Smooth muscle cell (in vitro differentiated cells): ENCODE data around the gene CMTM6. TPM values are rescaled to one million over a fixed set of nuclear protein-coding genes. Genes with fewer than 3 reads are reported as not detected.
A peak's percentile ranks its signal among the peaks of the same experiment; 100 is the strongest.
"Not testable (repeated sequence)": the region's sequence is repeated elsewhere in the genome, so short reads cannot be mapped to it uniquely, and the experiment has no call there.

Experiments used
- DNase-seq: peaks from one replicate; lab custom pipeline; 2025; ENCODE audit not compliant: unreplicated experiment; lab: John Stamatoyannopoulos, UW
- H2AFZ ChIP-seq: fragments of 200-600 bp; sonication (generic); 2 replicates; pipeline ENCODE4 v1.6.0; 2016; ENCODE audit warnings: antibody characterized with exemption, low read depth, mild to moderate bottlenecking
- H3F3A ChIP-seq: fragments of 200-600 bp; sonication (generic); 2 replicates; pipeline ENCODE4 v1.6.0; 2017; ENCODE audit warnings: antibody characterized with exemption, low read depth
- H3K27ac ChIP-seq: fragments of 200-600 bp; sonication (generic); 2 replicates; pipeline ENCODE4 v1.5.1; 2016; ENCODE audit warnings: low read depth, mild to moderate bottlenecking
- H3K27me3 ChIP-seq: fragments of 200-600 bp; sonication (generic); 2 replicates; pipeline ENCODE4 v1.6.1; 2016; ENCODE audit warnings: low read depth, mild to moderate bottlenecking
- H3K36me3 ChIP-seq: fragments of 200-600 bp; sonication (generic); 2 replicates; pipeline ENCODE4 v1.5.1; 2016; ENCODE audit warnings: low read depth
- H3K4me1 ChIP-seq: fragments of 200-600 bp; sonication (generic); 2 replicates; pipeline ENCODE4 v1.5.1; 2016; ENCODE audit warnings: low read depth
- H3K4me2 ChIP-seq: fragments of 200-600 bp; sonication (generic); 2 replicates; pipeline ENCODE4 v1.6.0; 2016; ENCODE audit warnings: mild to moderate bottlenecking
- H3K4me3 ChIP-seq: fragments of 200-600 bp; sonication (generic); 2 replicates; pipeline ENCODE4 v1.5.1; 2016; ENCODE audit warnings: mild to moderate bottlenecking
- H3K79me2 ChIP-seq: fragments of 200-600 bp; sonication (generic); 2 replicates; pipeline ENCODE4 v1.6.0; 2016; ENCODE audit warnings: low read depth, mild to moderate bottlenecking
- H3K9ac ChIP-seq: fragments of 200-600 bp; sonication (generic); 2 replicates; pipeline ENCODE4 v1.6.0; 2016; ENCODE audit warnings: low read depth
- H3K9me3 ChIP-seq: fragments of 200-600 bp; sonication (generic); replicated peaks from 2 replicates; pipeline ENCODE4 v1.5.1; 2016; ENCODE audit warnings: low read depth
- H4K20me1 ChIP-seq: fragments of 200-600 bp; sonication (generic); 2 replicates; pipeline ENCODE4 v1.6.0; 2016; ENCODE audit warnings: low read depth
- CTCF ChIP-seq: fragments of 200-600 bp; sonication (generic); IDR thresholded peaks from 2 replicates; pipeline ENCODE4 v1.5.1; 2017; ENCODE audit warnings: borderline replicate concordance, mild to moderate bottlenecking, antibody characterized with exemption; ENCODE audit not compliant: insufficient read depth, poor library complexity, severe bottlenecking
- WGBS: methylation state at CpG from one replicate; pipeline ENCODE4 v1.1.7; 2016; ENCODE audit warnings: low lambda C conversion rate; 5-methylcytosine and 5-hydroxymethylcytosine counted together
- polyA plus RNA-seq: library from polyadenylated mRNA; unstranded; fragments of >200 nt; fragmentation: Nextera tagmentation; extraction: Ambion mirVana; gene quantifications from 2 replicates; pipeline ENCODE4 v1.2.1, GENCODE V29; 2016
- total RNA-seq: library from RNA; depleted of rRNA; stranded (reverse); fragments of >200 nt; gene quantifications from 2 replicates; pipeline ENCODE4 v1.2.3, GENCODE V29; 2014

Gene CMTM6
- total and polyA plus RNA-seq, 2 experiments from 2014 or later, result 110 to 148 TPM

- no peak overlapping the region for H3K27ac ChIP-seq
- WGBS, result 97% methylated on average over 3 of the region's 3 CpGs
These were observed 31.4 kb downstream of the CMTM6 start for GRCh38 chr3:32471246-32471645.

DNA sequence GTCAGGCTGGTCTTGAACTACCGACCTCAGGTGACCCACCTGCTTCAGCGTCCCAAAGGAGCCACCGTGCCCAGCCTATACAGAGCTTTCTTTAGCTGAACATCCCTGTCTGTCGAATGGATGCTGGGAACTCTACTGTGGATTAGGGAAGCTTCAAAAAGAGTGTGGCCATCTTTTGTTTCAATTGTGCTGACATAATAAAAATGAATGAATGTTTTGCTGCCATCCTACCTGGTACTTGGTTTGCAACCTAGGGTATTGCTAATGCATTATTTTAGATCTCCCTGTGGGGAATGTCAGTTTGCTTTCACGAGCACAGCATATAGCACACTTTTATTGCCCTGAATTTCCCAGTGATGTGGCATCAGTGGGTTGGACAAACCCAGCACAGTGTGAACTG, 32.3 kb downstream of the CMTM6 start:
- Histone ChIP-seq H3K4me1 (no peaks in the 10 kb centered on the region), H3K79me2 (no peaks in the 10 kb centered on the region), H3K9ac (no peak overlapping the region), H3F3A (no peaks in the 10 kb centered on the region), H3K27me3 (no peaks in the 10 kb centered on the region), H3K27ac (no peak overlapping the region), H3K4me2 (no peak overlapping the region), H3K36me3 (no peaks in the 10 kb centered on the region), H3K4me3 (no peak overlapping the region), H2AFZ (no peak overlapping the region), H3K9me3 (no peaks in the 10 kb centered on the region), H4K20me1 (peaks cover 73% of the 10 kb centered on the region)
- WGBS, result 97% methylated on average over 5 of the region's 5 CpGs
- no peak for TF ChIP-seq CTCF
- no peak for DNase-seq

More at GRCh38 chr3:32471246-32471645, 31.4 kb downstream of the CMTM6 start:
- no peaks in the 10 kb centered on the region for H3K4me1 ChIP-seq
- no peak overlapping the region for H3K4me2 ChIP-seq
- H3K4me3 ChIP-seq, result no peak overlapping the region
- no peak for DNase-seq
- H2AFZ ChIP-seq, result no peak overlapping the region
- no peaks in the 10 kb centered on the region for H3K27me3 ChIP-seq
- TF ChIP-seq CTCF, result no peak
- H4K20me1 ChIP-seq, result peaks cover 81% of the 10 kb centered on the region
- no peaks in the 10 kb centered on the region for H3F3A ChIP-seq
- no peaks in the 10 kb centered on the region for H3K79me2 ChIP-seq
- no peak overlapping the region for H3K9ac ChIP-seq
- no peaks in the 10 kb centered on the region for H3K36me3 ChIP-seq
- no peaks in the 10 kb centered on the region for H3K9me3 ChIP-seq

- peaks cover 64% of the 10 kb centered on the region for H4K20me1 ChIP-seq
- no peak overlapping the region for H3K4me3 ChIP-seq
- H3K9me3 ChIP-seq, result no peaks in the 10 kb centered on the region
- H3K27me3 ChIP-seq, result no peaks in the 10 kb centered on the region
- no peaks in the 10 kb centered on the region for H3F3A ChIP-seq
- H3K36me3 ChIP-seq, result no peaks in the 10 kb centered on the region
- no peak overlapping the region for H2AFZ ChIP-seq
- 92% methylated on average over 7 of the region's 7 CpGs for WGBS
- no peaks in the 10 kb centered on the region for H3K79me2 ChIP-seq
- no peak for TF ChIP-seq CTCF
- no peaks in the 10 kb centered on the region for H3K4me1 ChIP-seq
- DNase-seq, result no peak
- H3K4me2 ChIP-seq, result no peak overlapping the region
- no peak overlapping the region for H3K27ac ChIP-seq
- H3K9ac ChIP-seq, result no peak overlapping the region
These were observed 33.3 kb downstream of the CMTM6 start for GRCh38 chr3:32469151-32469874.

GRCh38 chr3:32467333-32468070, 35.1 kb downstream of the CMTM6 start:
- peak; percentile 99 for TF ChIP-seq CTCF
- Histone ChIP-seq H3K4me3 (peak overlapping the region; percentile 15), H3F3A (no peaks in the 10 kb centered on the region), H3K9ac (no peak overlapping the region), H3K36me3 (no peaks in the 10 kb centered on the region), H3K79me2 (no peaks in the 10 kb centered on the region), H3K27me3 (no peaks in the 10 kb centered on the region), H2AFZ (no peak overlapping the region), H3K27ac (no peak overlapping the region), H4K20me1 (peaks cover 46% of the 10 kb centered on the region), H3K9me3 (no peaks in the 10 kb centered on the region), H3K4me1 (no peaks in the 10 kb centered on the region), H3K4me2 (peak overlapping the region; percentile 66)
- WGBS, result 43% methylated on average over 40 of the region's 41 CpGs
- DNase-seq, result peak; percentile 29

GRCh38 chr3:32466808-32467207, 35.8 kb downstream of the CMTM6 start:
- H3K9ac ChIP-seq, H3K36me3 ChIP-seq, DNase-seq, H3F3A ChIP-seq, H3K27ac ChIP-seq, H3K79me2 ChIP-seq, H3K9me3 ChIP-seq, H3K4me3 ChIP-seq, H2AFZ ChIP-seq, H3K27me3 ChIP-seq, H3K4me1 ChIP-seq, H3K4me2 ChIP-seq: not testable (repeated sequence)
- H4K20me1 ChIP-seq, result peaks cover 43% of the 10 kb centered on the region
- 94% methylated on average over 6 of the region's 6 CpGs for WGBS
